Non-pigmented ciliary epithelial cell (primary cell): ENCODE data around the gene CFHR4.
"Not testable (repeated sequence)": the region's sequence is repeated elsewhere in the genome, so short reads cannot be mapped to it uniquely, and the experiment has no call there.

Experiments used
- DNase-seq: peaks from one replicate; pipeline ENCODE4 v3.0.0-alpha.2; 2010; ENCODE audit warnings: low read depth

Gene CFHR4

DNA sequence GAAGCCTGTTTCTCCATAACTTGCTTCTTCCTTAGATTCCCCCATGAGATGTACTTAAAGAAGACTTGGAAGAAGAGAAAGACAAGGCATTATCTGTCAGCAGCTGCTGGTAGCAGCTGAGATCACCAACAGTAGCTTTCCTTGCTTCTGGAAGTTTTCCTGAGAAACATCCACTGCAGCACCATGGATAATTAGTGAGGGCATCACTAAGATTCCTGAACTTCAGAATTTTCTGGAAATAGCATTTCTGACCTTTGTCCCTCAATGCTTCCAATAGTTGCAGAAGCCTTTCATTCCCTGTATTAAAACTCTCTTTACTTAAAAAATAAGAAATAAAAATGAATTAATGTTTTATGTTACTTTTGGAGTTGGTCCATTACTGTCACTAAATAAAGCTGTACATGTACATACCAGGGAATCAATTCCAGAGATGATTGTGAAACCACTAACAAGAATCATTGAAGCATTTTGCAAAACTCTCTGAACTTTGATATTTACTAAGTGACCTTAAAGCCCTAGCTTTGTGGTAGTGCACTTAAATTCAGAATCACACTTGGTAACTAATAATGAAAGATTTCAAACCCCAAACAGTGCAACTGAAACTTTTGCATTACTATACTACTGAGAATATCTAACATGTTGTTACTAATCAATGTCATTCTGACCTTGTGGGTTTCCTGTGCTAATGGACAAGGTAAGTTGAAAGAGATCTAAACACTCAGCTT lies at the start of gene CFHR4:
TSS of gene CFHR4 (plus strand) at position 538 of the 725 bp plus-strand sequence. CDS start at position 637, 99 bp downstream.
- no peak for DNase-seq

- DNase-seq, result not testable (repeated sequence)
Measured at GRCh38 chr1:196849613-196850492, 38.0 kb upstream of the CFHR4 start.

DNA sequence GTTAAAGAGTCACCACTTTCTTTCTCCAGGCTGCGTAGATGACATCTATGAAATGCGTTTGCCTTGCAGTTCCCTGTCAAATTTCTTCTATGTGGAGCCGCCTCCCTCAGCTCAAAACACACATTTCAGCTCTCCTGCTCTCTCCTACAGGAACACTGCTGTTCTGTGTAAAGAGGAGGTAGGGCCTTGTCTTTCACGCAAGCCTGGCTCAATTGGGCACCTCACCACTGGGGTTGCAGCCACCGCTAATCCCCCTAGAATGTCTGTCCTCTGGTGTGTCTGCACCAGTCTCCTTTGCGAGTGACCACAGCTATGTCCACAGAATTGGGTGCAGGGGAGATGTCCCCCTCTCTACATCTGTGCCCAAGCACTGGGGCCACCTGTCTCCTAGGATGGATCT lies 31.8 kb upstream of the CFHR4 start:
- DNase-seq, result no peak

GRCh38 chr1:196857188-196857587 lies 30.7 kb upstream of the CFHR4 start:
- DNase-seq, result no peak

GRCh38 chr1:196858811-196859210 lies 29.0 kb upstream of the CFHR4 start:
- DNase-seq, result no peak

GRCh38 chr1:196860323-196860884 lies 27.4 kb upstream of the CFHR4 start:
- no peak for DNase-seq

DNA sequence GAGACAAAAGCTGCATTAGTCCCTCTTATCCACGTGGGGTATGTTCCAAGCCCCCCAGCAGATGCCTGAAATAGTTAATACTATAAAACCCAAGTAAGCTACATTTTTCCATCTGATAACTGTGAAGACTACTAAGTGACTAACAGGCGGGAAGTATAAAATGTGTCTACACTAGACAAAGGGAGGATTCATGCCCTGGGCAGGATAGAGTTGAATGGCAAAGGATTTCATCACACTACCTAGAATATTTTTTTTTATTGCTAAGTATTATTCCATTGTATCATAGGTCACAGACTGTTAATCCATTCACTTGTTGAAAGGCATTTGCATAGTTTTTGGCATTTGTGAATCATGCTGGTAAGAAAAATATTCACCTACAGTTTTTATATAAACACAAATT lies 26.4 kb upstream of the CFHR4 start:
- no peak for DNase-seq

DNA sequence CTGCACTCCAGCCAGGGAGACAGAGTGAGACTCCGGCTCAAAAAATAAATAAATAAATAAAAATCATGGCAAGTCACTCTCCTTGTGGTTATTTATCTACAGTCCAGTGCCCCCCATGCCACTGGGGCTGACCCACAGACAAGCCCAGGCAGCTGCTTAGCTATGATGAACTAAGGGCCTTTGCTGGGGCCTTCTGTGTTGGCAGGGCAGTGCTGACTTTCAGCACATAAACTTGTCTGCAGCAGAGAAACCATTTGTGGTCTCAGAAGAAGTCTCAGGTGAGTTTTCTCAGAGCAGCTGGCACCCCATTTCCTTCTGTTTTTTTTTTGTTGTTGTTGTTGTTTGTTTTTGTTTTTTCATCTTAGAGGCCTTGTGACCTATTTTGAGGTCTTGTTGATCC lies 20.9 kb upstream of the CFHR4 start:
- no peak for DNase-seq

DNA sequence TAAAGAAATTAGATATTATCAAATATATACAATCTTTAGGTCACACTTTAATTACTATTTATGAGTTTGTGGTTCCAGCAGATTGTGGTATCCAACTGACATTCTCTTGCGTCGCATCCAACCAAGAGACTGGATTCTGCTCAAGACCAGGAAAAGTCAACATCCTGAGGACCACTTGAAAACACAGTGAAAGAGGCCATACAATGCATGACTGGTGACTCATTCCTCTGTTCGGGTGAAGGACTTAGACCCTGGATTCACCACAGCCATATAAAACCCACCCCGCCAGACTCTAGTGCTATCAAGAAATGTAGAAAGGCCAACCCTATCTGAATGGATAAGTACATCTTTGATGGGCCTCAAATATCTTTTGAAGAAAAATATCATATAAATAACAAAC lies 14.5 kb upstream of the CFHR4 start:
- no peak for DNase-seq

DNA sequence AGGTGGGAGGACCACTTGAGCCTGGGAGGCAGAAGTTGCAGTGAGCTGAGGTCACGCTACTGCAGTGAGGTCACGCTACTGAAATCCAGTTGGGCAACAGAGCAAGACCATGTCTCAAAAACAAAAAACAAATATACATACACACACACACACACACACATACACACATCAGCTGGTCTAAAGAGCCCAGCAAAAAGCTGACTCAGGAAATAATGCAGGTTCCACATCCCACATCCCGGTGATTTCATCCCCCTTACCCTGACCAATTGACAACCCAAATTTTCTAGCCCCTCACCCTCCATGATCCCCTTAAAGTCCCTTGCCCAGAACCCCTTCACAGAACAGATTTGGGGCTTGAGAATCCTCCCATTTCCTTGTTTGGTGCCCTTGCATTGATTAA lies 11.9 kb upstream of the CFHR4 start:
- DNase-seq, result no peak

GRCh38 chr1:196877964-196878363 lies 9.9 kb upstream of the CFHR4 start:
- no peak for DNase-seq

- DNase-seq, result not testable (repeated sequence)
Measured at GRCh38 chr1:196886560-196886959, 1.3 kb upstream of the CFHR4 start.

DNA sequence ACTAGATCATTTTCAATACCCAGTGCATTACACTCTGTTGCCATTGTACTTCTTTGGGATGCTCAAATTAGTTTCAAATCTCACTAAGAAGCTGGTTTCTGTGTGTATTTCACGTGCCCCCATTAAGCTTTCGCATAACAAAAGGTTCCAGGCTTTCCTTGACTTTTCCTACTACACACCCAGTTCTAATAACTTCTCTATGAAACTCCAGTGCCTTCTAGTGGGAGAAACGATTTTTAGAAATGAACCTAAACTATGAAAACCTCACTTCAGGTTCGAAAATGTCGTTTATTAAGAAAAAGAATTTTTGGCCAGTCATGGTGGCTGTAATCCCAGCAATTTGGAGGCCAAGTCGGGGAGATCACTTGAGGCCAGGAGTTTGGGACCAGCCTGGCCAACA lies 2.8 kb downstream of the CFHR4 start:
- no peak for DNase-seq

DNA sequence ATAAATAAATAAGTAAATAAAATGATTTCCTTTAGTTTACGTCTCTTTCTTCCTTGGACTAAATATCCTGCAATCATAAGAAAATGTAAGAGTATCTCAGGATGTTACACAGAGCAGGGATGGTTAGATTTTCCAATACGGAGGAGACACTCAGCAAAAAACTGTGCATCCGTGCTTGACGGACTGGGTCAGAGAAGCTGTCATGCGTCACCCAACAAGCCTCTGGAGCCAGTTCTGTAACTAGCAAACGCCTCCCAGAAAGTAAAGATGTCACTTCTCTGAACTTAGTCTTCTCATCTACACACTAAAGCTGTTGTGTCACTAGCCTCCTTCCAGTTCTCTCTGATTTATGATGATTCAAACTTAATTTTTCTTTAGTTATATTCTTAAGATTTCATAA lies 3.4 kb downstream of the CFHR4 start:
- no peak for DNase-seq

DNA sequence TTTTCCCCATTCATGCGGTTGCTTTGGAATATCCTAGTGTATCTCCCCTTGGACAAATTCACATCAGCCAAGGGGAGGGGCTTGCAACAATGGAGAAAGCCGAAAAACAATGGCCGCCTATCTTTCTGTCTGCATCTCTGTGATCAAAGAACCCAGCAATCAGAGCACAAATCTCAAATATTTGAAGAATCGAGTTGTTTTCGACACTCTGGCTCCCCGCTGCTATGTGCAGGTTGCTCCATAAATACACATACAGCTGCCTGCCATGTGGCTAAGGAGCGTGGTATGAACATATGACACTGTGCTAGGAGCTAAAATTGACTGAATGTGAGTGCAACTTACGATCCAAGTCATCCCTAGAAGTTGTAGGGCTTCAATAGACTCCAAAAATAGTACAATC lies 8.5 kb downstream of the CFHR4 start:
- DNase-seq, result no peak

DNA sequence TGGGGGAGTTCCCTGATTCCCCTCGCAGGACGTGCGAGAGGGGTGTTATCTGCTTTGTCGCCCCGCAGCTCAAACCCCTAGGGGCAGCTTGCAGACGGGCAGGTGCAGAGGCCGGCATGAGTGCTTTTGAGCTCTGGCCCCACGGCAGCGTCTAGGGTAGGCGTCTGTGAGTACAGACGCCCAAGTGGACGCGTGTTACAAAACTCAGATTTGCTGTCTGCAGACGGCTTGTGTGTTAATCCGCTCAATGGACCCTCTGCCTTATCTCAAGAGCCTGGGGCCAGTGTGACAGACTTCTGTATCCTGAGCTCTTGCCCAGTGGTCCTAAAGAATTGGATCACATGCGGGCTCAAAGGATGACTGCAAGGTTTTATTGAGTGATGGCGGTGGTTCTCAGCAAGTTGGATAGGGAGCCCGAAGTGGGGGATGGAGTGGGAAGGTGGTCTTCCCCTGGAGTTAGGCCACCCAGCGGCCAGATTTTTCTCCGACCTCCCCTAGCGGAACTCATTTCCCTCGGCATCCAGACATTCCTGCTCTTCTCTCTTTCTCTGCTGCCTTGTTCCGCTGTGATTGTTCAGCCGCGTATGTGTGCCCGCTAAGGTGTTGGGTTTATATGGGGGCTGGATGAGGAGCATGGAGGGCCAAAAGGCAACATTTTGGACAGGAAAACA lies 9.4 kb downstream of the CFHR4 start:
- DNase-seq, result no peak

- DNase-seq, result no peak
Measured at GRCh38 chr1:196902344-196902743, 14.5 kb downstream of the CFHR4 start.

DNA sequence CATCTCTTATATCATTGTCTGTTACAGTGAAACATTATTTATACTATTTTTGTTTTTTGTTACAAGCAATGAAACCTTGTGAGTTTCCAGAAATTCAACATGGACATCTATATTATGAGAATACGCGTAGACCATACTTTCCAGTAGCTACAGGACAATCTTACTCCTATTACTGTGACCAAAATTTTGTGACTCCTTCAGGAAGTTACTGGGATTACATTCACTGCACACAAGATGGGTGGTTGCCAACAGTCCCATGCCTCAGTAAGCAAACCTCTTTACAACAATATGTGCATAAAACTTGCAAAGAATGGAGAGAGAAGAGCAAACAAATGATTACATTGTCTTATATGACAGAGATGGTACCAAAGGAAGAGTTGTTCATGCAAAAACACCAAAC lies 22.4 kb downstream of the CFHR4 start:
- no peak for DNase-seq

DNA sequence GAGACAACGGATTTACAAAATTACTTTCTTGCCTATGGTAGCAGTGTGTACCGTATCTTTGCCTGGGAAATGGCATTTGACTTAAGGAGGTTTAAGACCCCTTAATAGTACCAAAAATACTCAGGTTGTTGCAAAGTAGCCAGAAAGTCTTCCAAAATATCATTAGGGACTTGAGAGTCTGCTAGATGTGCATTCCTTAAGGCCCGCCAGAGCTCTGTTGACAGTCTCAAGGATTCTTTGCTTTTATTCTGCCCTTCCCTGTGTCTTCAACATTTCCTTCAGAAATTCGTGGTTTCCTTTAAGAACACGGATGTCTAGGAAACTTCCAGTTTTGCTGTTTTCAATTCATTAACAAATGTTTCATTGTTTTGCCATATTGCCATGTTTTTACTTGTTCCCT lies 24.4 kb downstream of the CFHR4 start:
- not testable (repeated sequence) for DNase-seq

- peak; percentile 2 for DNase-seq
Measured at GRCh38 chr1:196926839-196927238, 39.0 kb downstream of the CFHR4 start.

GRCh38 chr1:196932853-196933252 lies 45.0 kb downstream of the CFHR4 start:
- DNase-seq, result not testable (repeated sequence)

DNA sequence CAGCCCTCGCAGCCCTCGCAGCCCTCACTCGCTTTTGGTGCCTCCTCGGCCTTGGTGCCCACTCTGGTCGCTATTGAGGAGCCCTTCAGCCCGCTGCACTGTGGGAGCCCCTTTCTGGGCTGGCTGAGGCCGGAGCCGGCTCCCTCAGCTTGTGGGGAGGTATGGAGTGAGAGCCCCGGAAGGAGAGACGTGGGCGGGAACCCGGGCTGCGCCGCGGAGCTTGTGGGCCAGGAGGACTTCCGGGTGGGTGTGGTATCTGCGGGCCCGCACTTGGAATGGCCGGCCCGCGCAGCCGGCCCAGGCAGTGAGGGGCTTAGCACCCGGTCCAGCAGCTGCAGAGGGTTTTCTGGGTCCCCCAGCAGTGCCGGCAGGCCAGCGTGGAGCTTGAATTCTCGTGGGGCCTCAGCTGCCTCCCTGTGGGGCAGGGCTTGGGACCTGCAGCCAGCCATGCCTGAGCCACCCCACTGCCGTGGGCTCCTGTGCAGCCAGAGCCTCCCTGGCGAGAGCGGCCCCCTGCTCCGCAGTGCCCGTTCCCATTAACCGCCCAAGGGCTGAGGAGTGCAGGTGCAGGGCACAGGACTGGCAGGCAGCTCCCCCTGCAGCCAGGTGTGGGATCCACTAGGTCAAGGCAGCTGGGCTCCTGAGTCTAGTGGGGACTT lies 45.8 kb downstream of the CFHR4 start:
- DNase-seq, result no peak
